GM21619 (cell line): ENCODE results near the gene ADIG.
A peak's percentile ranks its signal among the peaks of the same experiment; 100 is the strongest.

Experiments used
- ATAC-seq: cut with Tn5 transposase; IDR thresholded peaks from one replicate; pipeline ENCODE4 v1.9.1; 2021; ENCODE audit not compliant: unreplicated experiment

ADIG gene

GRCh38 chr20:38628580-38629470, 47.8 kb downstream of the ADIG start:
- ATAC-seq, result no peak

GRCh38 chr20:38629979-38630378, 49.0 kb downstream of the ADIG start:
- ATAC-seq, result no peak

GRCh38 chr20:38630727-38631126, 49.7 kb downstream of the ADIG start:
- no peak for ATAC-seq

DNA sequence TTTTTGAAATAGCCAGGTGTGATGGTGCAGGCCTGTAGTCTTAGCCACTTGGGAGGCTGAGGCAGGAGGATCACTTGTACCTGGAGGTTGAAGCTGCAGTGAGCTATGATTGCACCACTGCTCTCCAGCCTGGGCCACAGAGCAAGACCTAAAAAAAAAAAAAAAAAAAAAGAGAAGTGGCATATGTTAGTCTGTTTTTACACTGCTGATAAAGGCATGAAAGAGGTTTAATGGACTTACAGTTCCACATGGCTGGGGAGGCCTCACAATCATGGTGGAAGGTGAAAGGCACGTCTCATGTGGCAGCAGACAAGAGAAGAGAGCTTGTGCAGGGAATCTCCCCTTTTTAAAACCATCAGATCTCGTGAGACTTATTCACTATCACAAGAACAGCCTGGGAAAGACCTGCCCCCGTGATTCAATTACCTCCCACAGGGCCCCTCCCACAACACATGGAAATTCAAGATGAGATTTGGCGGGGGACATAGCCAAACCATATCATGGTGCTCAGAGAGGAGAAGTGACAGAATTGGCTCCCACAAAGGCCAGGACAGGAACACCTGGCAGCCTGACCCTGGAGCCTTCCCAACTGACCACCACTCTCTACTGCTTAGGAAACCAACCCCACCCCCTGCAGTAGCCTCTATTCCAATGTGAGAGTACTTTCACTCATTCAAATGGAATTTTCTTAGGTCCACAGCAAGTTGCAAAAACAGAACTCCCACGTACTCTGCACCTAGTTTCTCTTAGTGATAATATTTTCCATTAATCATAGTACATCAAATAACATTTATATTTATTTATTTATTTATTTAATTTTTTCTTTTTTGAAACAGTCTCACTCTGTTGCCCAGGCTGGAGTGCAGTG, 50.4 kb downstream of the ADIG start:
- ATAC-seq, result no peak

DNA sequence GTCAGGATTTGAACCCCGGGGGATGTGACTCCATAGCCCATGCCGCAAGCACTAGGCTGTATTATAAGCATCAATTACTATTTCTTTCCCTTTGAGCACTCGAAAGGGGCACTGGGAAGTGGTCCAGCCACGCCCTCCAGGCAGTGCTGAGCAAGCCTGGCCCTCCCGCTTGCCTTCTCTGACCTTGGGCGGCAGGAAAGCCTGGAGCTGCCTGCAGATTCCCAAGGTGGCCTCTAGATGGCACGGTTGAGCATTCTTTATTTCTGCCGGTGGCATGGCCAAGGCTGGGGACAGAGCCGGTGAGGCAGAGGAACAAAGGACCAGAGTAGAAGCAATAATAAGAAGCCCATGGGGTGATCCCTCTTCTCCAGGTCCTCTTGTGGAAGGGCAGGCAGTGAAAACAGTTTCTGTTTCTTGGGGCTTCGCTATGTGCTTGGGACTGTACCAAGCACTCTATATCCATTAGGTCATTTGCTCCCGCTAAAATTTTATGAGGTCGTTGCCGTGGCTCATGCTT, 52.6 kb downstream of the ADIG start:
- ATAC-seq, result peak; percentile 57

- no peak for ATAC-seq
Measured at GRCh38 chr20:38635721-38636288, 54.8 kb downstream of the ADIG start.
